ENCODE measurements around the gene ANXA4.
"Not testable (repeated sequence)": the region's sequence is repeated elsewhere in the genome, so short reads cannot be mapped to it uniquely, and the experiment has no call there.

ANXA4 gene

DNA sequence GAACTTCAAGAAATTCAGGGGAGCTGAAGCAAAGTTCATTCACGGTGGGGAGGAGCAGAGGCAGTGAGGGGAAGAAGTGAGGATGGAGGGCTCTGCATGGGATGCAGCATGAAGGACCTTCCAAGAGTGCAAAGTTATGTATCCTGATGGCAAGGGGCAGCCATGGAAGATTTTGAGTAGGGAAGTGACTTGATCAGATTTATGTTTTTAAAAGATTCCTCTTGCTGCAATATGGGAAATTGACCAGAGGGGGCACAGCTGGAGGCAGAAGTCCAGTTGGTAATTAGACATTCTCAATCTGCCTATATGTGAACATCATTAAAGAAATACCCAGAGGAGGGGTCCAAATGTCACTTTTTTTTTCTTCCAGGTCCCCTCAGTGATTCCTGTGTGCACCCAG, 21.5 kb upstream of the ANXA4 start:
- no peak for DNase-seq (ENCODE audit: low read depth in 1 of 2, low spot score in 1 of 2)

DNA sequence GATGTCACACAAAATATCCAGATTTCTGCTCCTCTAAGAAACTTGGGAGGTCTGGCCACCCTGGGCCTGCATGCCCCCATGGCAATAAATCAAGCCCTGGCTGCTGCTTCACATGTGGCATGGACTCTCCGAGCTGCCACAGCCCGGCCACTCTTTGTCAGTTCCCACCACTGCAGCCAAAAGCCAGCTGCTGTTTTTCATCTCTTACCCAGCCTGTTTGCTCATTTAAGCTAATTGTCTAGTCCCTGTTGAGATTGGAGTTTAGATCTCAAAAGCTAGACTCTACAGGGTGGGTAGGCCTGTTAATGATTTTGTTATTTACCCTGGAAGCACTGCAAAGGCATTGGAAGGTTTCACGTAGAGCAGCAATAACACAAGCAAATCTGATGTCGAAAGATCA, 20.9 kb upstream of the ANXA4 start:
- DNase-seq (ENCODE audit: low read depth in 1 of 2, low spot score in 1 of 2) = no peak

DNA sequence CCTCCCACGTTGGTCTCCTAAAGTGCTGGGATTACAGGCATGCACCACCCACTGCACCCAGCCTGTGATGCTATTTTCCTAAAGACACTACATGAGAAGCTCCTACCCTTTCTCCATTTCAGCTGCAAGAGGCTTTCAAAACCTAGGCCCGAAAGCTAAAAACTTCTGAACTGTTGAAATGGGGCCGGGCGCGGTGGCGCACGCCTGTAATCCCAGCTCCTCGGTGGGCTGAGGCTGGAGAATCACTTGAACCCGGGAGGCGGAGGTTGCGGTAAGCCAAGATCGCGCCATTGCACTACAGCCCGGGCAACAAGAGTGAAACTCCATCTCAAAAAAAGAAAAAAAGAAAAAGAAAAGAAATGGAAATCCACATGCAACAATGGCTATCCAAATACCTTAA, 18.1 kb upstream of the ANXA4 start:
- no peak for DNase-seq (ENCODE audit: low read depth in 1 of 2, low spot score in 1 of 2)

DNA sequence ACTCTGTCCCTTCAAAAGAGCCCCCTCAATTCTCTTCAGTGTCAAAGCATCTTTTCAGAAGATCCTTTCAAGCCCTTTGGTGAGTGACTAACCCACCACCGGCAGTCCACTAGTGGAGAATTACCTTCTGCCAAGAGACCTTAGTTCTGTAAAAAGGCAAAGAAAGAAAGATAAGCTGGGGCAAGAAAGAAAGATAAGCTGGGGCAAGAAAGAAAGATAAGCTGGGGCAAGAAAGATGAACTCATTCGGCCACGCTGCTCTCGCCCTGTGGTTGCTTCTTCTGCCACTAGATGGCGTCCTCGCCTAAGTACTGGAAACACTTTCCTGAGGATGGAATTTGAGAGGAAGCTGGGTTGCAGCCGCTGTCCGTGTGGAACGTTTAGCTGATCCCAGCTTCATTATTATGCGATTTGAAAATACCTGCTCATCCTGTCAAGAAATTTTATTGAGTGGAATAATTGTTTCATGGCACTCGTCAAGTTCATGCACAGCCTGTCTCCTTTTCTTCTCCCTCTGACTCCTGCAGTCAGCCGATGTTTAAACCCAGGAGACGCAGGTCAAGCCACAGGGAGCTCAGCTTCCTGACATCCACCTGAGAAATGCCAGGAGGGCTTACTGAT, 17.3 kb upstream of the ANXA4 start:
- DNase-seq (ENCODE audit: low read depth in 1 of 2, low spot score in 1 of 2) = peak; percentile 71 to 77

DNA sequence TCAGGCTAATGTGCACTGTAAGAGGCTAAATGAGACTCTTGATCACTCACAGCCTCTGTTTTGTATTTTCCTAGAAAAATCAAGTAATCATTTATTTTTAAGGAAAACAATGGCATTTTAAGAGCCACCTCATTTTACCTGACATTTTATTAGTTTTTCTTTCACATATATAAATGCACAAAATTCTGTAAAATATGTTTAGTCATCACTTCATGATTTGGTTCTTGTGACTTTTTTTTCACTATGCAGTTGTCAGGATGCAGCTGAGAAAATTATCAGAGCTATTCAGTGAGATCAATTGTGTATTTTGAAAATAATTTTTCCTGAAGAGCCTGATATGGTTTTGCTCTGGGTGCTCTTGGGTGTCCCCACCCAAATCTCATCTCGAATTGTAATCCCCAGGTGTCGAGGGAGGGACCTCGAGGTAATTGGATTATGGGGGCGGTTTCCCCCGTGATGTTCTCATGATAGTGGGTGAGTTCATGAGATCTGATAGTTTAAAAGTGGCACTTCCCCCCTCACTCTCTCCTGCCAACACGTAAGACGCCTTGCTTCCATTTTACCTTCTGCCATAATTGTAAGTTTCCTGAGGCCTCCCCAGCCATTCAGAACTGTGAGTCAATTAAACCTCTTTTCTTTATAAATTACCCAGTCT, 16.1 kb upstream of the ANXA4 start:
- DNase-seq (ENCODE audit: low read depth in 1 of 2, low spot score in 1 of 2) = no peak

DNA sequence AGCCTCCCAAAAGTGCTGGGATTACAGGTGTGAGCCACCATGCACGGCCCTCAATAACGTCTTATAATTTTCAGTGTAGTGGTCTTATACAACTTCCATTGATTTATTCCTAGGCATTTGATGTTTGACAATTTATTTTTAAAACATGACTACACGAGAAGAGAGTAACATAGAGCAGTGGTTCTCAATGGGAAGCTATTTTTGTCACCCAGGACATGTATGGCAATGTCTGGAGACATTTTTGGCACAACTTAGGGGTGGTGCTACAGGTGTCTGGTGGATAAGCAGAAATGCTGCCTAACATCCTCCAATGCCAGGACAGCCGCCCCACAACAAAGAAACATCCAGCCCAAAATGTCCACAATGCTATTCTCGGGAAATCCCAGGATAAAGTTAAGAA, 12.7 kb upstream of the ANXA4 start:
- no peak for DNase-seq (ENCODE audit: low read depth in 1 of 2, low spot score in 1 of 2)

DNA sequence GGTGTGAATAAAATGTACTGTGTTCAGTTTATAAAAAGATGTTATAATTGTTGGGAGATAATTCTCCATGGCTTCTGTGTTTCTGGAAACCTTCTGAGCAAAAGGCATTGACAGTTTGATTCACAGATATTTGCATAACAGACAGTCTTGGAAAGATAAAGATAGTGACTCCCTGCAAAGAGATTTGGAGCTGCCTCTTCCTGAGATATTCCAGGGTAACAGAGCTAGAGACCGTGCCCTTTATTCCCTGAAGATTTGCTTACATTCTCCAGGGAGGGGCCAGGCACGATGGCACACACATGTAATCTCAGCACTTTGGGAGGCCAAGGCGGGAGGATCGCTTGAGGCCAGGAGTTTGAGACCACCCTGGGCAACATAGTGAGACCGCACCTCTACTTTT, 12.2 kb upstream of the ANXA4 start:
- no peak for DNase-seq (ENCODE audit: low read depth in 1 of 2, low spot score in 1 of 2)

DNA sequence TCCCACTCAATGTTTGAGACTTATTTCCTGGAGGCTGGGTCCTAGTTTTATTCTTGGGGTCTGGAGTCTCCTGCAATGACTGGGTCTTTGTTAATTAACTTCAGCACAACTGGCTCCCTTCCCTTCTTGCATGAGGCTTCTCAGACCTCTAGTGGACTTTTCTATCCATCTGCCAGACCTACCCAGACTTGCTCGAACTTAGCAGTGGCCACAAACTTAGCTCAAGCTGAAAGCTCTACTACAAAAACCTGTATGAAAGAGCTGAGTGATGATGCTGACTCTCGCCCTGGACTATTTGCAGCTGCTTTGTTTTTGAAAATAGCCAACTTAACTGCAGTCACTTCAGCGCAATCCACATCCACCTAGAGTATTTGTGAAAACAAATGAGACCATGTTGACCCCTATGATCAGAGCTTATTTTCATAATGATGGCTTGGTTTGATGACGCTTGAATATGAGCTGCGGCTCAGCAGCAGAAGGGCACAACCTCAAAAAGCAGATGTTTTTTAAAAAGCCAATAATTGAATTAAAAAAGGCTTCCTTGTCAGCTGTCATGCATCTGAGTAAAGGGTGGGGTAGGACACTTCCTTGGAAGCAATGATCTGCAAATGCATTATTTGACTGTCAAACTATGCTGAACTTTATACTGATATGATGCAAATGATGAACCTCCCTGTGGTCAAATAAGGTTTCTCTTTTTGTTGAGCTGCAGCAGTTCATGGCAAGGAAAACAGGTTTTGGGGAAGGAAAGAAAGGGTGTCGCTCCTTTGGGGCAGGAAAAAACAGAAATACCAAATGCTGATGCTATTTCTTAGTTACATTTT, 10.6 kb upstream of the ANXA4 start:
- no peak for DNase-seq (ENCODE audit: low read depth in 1 of 2, low spot score in 1 of 2)

DNA sequence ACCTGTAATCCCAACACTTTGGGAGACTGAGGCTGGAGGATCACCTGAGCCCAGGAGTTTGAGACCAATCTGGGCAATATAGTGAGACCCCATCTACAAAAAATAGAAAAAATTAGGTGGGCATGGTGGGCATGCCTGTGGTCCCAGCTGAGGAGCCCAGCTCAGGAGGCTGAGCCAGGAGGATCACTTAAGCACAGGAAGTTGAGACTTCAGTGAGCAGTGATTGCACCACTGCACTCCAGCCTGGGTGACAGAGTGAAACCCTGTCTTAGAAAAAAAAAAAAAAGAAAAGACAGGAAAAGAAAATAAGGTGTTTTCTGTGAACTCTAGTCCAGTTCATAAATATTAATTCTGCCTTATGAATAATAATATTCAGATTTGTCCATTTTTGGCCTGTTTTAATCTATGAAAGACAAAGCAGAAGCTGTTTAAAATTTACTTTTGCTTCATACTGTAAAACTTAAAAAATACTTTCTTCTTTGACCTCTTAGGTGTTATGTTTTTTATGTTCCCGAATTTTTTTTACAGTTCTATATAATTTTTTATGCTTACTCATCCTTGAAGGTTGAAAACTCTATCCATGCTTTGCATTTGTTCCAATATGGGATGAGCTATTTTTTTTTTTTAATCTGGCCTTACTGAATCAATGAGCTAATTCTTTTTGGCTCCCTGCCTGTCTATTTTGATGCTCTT, 8.4 kb upstream of the ANXA4 start:
- DNase-seq (ENCODE audit: low read depth in 1 of 2, low spot score in 1 of 2) = no peak

DNA sequence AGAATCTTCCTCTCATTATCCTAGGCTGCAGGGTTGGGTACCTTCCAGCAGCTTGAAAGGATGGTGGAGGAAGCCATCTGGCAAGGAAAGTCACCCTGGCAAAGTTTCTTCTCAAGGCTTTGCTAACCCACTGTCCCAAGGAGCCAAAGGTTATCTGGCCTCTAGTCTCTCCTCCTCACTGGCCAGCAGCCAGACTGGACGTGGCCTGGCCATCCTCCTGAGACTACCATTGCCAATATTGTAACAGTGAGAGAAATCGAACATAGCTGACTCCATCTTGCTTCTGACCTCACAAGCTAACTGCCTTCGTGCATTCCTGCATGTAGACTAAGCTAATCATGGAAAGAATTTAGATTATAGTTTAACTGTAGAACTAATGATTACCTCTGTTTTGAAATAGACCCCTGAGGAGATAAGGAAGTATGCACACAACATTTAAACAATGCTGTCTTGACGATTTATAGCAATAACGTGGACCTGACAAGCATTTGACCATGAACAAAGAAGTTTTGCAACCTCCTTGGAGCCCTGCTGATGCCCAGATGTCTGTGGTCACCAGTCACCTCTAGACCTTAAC, 7.8 kb upstream of the ANXA4 start:
- no peak for DNase-seq (ENCODE audit: low read depth in 1 of 2, low spot score in 1 of 2)

DNA sequence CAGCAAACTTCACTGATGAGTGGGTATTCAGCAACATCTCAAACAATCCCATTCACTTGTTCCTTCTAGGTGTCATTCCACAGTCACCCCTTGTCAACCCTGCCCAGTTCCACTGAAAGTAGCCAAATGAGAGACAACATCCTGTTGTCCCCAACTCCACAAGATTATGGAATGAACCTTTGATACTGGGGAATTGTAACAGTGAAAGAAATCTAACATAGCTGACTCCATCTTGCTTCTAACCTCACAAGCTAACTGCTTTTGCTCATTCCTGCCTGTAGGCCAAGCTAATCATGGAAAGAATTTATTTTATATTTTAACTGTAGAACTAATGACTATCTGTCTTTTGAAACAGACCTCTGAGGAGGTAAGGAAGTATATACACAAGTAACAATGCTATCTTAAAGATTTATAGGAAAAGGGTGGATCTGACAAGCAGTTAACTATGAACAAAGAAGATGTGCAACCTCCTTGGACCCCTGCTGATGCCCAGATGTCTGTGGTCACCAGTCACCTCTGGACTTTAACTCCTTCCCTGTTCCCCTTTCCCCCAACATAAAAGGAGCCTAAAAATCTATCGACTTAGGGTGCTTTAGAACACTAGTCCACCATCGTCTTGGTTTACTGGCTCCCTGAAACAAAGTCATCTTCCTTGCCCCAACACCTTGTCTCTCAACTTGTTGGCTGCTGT, 6.9 kb upstream of the ANXA4 start:
- DNase-seq (ENCODE audit: low read depth in 1 of 2, low spot score in 1 of 2) = no peak

DNA sequence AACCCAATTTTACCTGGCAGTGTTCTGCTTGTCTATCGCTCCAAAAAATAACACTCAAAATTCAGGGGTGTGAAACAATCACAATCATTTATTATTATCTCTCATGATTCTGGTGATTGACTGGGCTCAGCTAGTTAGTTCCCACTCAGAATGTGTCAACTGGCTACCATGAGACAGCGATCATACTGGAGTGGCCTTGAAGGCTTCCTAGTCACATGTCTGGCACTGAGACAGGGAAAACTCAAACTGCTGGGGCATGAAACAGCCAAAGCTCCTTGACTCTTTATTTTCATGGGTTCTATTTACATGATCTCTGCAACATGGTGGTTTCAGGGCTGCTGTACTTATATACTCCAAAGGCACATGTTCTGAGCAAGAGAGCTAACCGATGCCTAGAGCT, 6.2 kb upstream of the ANXA4 start:
- no peak for DNase-seq (ENCODE audit: low read depth in 1 of 2, low spot score in 1 of 2)

DNA sequence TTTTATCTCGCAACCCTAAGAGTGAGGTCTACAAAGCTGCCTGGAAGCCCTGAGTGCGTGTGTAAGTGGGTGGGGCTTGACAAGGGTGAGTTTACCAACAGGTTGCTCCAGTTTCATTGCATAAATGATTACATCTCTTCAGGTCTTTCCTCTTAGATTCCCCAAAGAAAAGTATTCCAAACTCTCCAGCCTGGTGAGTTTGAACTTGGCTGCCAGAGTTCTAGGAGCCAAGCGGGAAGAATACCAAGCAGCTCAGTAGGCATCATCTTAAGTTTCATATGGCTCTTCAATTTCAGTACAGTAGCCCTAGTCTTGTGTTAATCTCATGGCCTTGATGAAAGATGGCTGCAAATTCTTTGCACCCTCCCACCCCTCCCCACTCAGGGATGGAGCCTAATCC, 3.8 kb upstream of the ANXA4 start:
- DNase-seq (ENCODE audit: low read depth in 1 of 2, low spot score in 1 of 2) = not testable (repeated sequence)

DNA sequence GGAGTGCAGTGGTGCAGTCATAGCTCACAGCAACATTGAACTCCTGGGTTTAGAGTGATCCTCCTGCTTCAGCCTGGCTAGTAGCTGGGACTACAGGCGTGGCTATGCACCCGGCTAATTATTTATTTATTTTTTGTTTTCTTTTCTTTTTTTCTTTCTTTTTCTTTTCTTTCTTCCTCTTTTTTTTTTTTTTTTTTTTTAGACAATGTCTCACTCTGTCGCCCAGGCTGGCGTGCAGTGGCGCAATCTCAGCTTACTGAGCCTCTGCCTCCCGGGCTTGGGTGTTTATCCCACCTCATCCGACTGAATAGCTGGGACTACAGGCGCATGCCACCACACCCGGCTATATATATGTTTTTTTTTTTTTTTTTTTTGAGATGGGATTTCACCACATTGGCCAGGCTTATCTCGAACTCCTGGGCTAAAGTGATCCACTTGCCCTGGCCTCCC, 1.4 kb upstream of the ANXA4 start:
- DNase-seq (ENCODE audit: low read depth in 1 of 2, low spot score in 1 of 2) = no peak

DNA sequence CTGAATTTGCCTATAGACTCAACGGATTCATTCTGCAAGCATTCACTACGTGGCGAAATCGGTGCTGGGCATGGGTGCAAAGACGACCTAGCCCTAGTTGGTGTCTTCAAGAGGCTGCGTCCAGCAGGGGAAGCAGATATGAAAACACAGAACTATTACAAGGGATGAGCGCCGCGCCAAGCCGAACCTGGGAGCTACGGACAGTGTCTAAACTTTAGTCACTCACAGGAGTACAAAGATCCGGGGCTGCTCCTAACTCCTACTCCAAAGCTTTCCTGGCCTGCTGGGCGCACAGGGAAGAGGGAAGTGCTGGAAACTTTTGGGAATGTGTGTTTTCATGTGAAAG, 732 bp upstream of the ANXA4 start:
- DNase-seq (ENCODE audit: low read depth in 1 of 2, low spot score in 1 of 2) = no peak

DNA sequence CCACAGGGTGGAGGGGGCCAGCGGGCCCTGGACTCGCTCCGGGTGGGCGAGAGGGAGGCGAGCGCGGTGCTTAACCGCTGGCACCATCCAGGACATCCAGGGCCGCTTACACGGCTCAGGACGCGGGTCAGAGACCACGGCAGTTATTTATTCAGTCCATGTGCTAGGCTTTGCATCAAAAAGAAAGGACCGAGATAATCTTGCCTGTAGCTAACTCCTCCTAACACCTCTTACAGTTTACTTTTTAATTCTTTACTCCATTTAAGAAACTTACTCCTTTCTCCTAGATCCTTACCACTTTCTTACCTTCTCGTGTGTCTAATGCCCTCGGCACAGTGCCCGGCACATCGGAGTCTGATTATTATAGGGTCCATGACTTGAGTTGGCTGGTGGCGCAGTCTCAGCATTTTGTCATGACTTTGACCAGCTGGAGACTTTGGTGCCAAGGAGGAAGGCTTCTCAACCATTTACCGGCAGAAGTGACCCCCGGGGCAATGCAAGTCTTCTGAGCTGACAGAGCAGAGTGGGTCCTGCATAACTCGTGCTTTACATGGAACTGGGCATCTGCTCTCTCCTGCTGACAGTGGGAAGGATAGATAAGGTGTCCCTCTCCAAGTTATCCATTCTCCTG, 503 bp downstream of the ANXA4 start:
- DNase-seq (ENCODE audit: low read depth in 1 of 2, low spot score in 1 of 2) = no peak

DNA sequence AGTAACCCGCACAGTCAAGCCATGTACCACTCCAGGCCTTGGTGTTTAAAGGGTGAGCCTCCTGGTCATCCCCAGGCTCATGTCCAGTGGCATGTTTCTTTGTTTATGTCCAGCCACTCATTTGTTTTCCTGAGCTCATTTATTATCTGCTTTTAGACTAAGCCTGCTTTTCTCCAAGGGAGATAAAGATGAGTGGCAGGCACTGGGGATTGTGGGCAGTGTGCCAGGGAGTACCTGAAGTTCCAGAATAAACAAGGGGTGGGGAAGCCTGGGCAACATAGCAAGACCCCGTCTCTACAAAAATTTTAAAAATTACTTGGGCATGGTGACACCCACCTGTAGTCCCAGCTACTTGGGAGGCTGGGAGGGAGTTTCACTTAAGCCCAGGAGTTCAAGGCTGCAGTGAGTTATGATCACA, 1.9 kb downstream of the ANXA4 start:
- no peak for DNase-seq (ENCODE audit: low read depth in 1 of 2, low spot score in 1 of 2)

DNA sequence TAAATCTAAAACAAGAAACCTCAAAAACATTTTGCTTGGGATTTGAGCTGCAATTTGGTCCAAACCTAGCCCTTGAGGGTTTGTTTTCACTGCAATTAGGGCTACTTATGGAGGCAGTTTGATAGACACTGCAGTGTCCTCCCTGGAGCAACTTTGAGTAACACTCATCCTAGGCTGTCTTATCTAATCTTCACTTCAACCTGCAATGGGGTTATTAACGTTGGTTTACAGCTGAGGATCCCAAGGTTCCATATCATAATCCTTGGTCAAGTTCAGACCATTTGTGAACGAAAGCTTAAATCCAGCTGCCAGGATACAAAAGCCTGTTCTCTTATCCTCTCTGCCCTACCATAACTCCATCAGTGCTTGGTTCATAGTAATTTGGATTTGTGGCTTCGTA, 2.5 kb downstream of the ANXA4 start:
- no peak for DNase-seq (ENCODE audit: low read depth in 1 of 2, low spot score in 1 of 2)

DNA sequence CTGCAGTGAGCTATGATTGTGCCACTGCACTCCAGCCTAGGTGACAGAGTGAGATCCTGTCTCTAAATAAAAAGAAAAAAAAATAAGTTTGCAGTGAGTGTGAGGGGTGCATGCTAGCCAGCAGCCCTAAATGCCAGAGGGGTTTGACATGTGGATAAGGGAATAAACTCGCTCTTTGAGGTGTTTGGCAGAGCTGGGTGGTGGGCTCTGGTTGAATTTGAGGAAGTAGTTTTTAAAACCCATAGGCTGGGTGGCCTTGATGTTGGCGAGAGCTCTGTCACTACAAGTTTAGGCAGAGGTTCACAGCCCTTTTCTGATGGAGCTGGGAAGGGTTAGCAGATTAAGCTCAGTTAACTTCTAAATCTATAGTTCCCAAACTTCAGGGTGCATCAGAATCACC, 3.1 kb downstream of the ANXA4 start:
- DNase-seq (ENCODE audit: low read depth in 1 of 2, low spot score in 1 of 2) = no peak

DNA sequence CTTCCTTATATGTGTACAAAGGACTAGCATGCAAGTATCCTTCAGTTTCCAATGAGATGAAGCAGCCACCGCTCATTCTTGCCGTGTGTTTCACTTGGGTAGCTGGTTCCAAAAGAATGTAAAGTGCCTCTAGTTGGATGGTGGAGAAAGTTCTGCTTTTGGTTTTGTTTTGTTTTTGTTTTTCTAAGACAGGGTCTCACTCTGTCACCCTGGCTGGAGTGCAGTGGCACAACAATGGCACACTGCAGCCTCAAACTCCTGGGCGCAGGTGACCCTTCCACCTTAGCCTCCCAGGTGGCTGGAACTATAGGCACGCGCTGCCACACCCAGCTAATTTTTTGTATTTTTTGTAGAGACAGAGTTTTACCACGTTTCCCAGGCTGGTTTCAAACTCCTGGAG, 8.3 kb downstream of the ANXA4 start:
- no peak for DNase-seq (ENCODE audit: low read depth in 1 of 2, low spot score in 1 of 2)

All from activated T-helper 1 cell treated with anti-CD3 and anti-CD28 coated beads, Interleukin-2, amount 50 U/mL, for 16 hours (primary cell).